Testis (tissue), 3 donors: Measurements from ENCODE around the gene CD164L2. TPM values are rescaled to one million over a fixed set of nuclear protein-coding genes. Genes with fewer than 3 reads are reported as not detected.

Experiments used
- DNase-seq: peaks from one replicate; pipeline ENCODE4 v3.0.0-alpha.2; 2019
- H3K27ac ChIP-seq, 2 donors: fragments of 200-600 bp; sonication (generic); one replicate each; pipeline ENCODE4 v1.5.1; 2019
- H3K27me3 ChIP-seq: fragments of 200-600 bp; sonication (generic); one replicate; pipeline ENCODE4 v1.5.1; 2019
- H3K36me3 ChIP-seq: fragments of 200-600 bp; sonication (generic); one replicate; pipeline ENCODE4 v1.5.1; 2017; ENCODE audit warnings: low read depth; ENCODE audit errors: missing control alignments
- H3K4me1 ChIP-seq: fragments of 200-600 bp; sonication (generic); one replicate; pipeline ENCODE4 v1.5.1; 2019
- H3K4me3 ChIP-seq, 2 donors: fragments of 200-600 bp; sonication (generic); one replicate each; pipeline ENCODE4 v1.5.1; 2017 to 2019
- H3K9me3 ChIP-seq: fragments of 200-600 bp; sonication (generic); one replicate; pipeline ENCODE4 v1.5.1; 2017
- POLR2A ChIP-seq: fragments of 450-650 bp; IDR thresholded peaks from one replicate; pipeline ENCODE4 v1.6.1; 2017; ENCODE audit warnings: antibody characterized with exemption, mild to moderate bottlenecking, moderate library complexity
- WGBS, 2 donors: methylation state at CpG; one replicate each; pipeline ENCODE4 v1.1.5; 2018; 5-methylcytosine and 5-hydroxymethylcytosine counted together
- intact Hi-C: fragments of 100-400 bp; cut with DNase I; formaldehyde crosslinking; loops from one replicate; pipeline ENCODE4 v1.15.1; 2023; ENCODE audit warnings: low total_unique reads
- polyA plus RNA-seq: library from polyadenylated mRNA; stranded (reverse); fragments of 350-450 nt; fragmentation: Illumina TruSeq; extraction: RNeasy Lipid Tissue Mini Kit (QIAGEN cat#74804); gene quantifications from one replicate; pipeline ENCODE4 v1.2.3, GENCODE V29; 2014; ENCODE audit warnings: low read depth, low replicate concordance; ENCODE audit not compliant: insufficient read depth
- total RNA-seq, 2 donors: library from RNA; depleted of rRNA; stranded (reverse); fragments of >200 nt; gene quantifications; one replicate each; pipeline ENCODE4 v1.2.3, GENCODE V29; 2016
- TF ChIP-seq, protein P1 (sequence below), 3 experiments: fragments of 450-650 bp in 2 of 3; fragments of 200-600 bp in 1 of 3; sonication (generic) in 1 of 3; IDR thresholded peaks; one replicate each; pipeline ENCODE4 v1.5.1; 2016 to 2019; ENCODE audit warnings: antibody characterized with exemption in 3 of 3, mild to moderate bottlenecking in 2 of 3, moderate library complexity in 1 of 3

Gene CD164L2
- total and polyA plus RNA-seq, 3 donors from 2014 or later, result 0.24 to 1.5 (median 0.76) TPM

DNA sequence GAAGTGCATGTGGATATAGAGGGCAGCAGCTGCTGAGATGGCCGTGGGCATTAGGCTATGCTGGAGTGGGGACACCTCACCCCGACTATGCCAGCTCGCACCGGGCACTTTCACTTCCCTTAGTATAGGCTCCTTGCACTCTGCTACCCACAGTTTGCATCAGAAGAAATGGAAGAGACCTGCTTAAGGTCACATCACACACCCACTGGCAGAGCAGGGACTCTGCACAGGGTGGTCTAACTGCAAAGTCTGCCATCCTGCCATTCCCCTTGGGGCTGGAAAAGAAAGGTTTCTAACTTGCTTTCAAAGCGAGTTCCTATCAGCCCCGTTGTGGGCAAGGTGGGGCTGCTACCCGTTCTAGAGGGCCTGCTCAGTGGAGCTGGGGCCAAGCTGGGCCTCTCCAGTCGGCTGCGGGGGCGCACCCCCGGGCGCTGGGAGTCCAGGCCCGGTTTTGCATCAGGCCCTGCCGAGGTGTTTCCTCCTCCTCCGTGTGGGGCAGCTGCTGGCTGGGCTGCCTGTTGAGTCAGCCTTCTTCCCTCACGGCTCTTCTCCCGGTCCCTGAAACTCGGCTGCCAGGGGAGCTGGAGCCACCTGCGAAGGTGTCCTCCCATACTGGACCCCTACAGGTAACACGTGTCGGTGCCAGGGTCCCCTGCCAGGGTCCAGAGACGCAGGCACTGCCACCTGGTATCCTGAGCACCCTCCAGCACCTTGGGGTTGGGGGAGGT is 41.4 kb downstream of the CD164L2 start, which contains the start of gene SYTL1:
Gene SYTL1, plus strand, starts transcription at position 498 of the 728 bp plus-strand sequence. CDS start 3,313 bp downstream, outside the sequence.
- H3K9me3 ChIP-seq, result no peaks in the 10 kb centered on the region
- intact Hi-C loops, result no loop called here
- no peaks in the 10 kb centered on the region for H3K27me3 ChIP-seq
- H3K4me3 ChIP-seq, result no peak within 1 kb of the TSS
- H3K36me3 ChIP-seq, result no peaks in the 10 kb centered on the region
- 50 to 63% methylated on average over 16 to 22 of the region's 22 CpGs for WGBS, 2 donors
- DNase-seq, result no peak
- no peak for TF ChIP-seq POLR2A
- TF ChIP-seq, protein P1, sequence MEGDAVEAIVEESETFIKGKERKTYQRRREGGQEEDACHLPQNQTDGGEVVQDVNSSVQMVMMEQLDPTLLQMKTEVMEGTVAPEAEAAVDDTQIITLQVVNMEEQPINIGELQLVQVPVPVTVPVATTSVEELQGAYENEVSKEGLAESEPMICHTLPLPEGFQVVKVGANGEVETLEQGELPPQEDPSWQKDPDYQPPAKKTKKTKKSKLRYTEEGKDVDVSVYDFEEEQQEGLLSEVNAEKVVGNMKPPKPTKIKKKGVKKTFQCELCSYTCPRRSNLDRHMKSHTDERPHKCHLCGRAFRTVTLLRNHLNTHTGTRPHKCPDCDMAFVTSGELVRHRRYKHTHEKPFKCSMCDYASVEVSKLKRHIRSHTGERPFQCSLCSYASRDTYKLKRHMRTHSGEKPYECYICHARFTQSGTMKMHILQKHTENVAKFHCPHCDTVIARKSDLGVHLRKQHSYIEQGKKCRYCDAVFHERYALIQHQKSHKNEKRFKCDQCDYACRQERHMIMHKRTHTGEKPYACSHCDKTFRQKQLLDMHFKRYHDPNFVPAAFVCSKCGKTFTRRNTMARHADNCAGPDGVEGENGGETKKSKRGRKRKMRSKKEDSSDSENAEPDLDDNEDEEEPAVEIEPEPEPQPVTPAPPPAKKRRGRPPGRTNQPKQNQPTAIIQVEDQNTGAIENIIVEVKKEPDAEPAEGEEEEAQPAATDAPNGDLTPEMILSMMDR (IDR thresholded peaks at IDR 0.05), result no peak
- peaks cover 5% of the 10 kb centered on the region for H3K4me1 ChIP-seq
- no peak within 1 kb of the TSS for H3K27ac ChIP-seq

DNA sequence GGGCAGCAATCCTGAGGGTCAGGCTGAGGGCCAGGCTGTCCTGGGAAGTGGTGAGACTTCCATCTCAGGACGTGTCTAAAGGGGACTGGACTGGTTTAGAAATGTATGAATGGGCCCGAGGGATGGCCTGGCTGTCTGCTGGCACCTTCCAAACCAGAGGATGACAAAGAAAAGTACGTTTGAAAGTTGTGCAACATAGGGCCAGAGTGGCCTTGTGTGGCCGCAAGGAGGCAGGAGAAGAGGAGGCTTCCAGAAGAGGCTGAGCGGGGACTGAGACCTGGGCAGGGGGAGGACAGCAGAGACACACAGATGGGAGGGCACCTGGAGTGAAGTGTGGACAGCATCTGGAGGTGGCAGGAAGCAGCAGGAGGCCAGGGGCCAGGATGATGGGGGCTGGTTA is 43.9 kb downstream of the CD164L2 start:
- no peaks in the 10 kb centered on the region for H3K36me3 ChIP-seq

DNA sequence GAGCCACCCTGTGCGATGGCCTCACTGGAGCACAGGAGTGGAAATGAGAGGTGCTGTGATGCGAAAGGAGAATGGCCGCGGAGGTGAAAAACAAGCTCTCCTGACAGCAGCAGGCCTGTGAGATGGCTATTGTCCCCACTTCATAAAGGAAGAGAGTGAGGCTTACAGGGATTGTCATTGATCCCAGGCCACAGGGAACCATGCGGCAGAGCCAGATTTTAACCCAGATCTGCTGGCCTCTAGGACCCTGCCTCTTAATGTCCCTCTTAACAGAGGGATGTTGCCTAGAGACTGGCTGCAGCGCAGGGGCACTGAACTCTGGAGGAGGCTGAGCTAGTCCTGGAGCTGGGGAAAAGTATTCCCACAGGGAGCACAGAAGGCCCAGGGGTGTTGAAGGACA is 44.4 kb downstream of the CD164L2 start:
- H3K27ac ChIP-seq, result no peak overlapping the region
- WGBS, 2 donors, result 84 to 96% methylated on average over 6 of the region's 6 CpGs
- no peak for DNase-seq
- H3K36me3 ChIP-seq, result no peaks in the 10 kb centered on the region
- intact Hi-C loops, result no loop called here
- H3K9me3 ChIP-seq, result no peaks in the 10 kb centered on the region
- TF ChIP-seq POLR2A, result no peak
- TF ChIP-seq, protein P1 (IDR thresholded peaks at IDR 0.05), result no peak
- no peak overlapping the region for H3K4me3 ChIP-seq
- peaks cover 5% of the 10 kb centered on the region for H3K4me1 ChIP-seq
- H3K27me3 ChIP-seq, result no peaks in the 10 kb centered on the region

More for the DNA sequence above, 43.9 kb downstream of the CD164L2 start:
- WGBS, 2 donors, result 66 to 80% methylated on average over 5 of the region's 5 CpGs
- TF ChIP-seq POLR2A, result no peak
- TF ChIP-seq, protein P1 (IDR thresholded peaks at IDR 0.05), result no peak
- H3K4me1 ChIP-seq, result peaks cover 5% of the 10 kb centered on the region
- no peak overlapping the region for H3K27ac ChIP-seq
- no peak overlapping the region for H3K4me3 ChIP-seq
- no peak for DNase-seq
- H3K27me3 ChIP-seq, result no peaks in the 10 kb centered on the region
- H3K9me3 ChIP-seq, result no peaks in the 10 kb centered on the region
- intact Hi-C loops, result no loop called here

DNA sequence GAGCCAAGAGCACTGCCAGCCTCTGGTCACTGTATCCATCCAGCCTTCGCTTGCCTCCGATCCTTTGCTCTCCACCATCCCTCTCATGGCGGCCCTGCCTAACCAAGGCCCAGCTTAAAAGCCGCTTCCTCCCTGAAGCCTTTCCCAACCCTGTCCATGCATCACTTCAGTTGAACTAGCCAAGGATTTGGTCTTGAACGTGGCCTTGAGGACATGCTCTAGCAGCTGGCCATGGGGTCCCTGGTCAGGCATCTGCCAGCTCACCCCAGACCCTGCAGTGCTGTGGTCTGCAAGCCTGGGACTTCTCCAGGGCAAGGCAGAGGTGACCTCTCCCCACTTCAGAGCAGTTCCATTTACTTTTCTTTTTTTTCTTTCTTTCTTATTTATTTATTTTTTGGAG is 46.4 kb downstream of the CD164L2 start:
- no peaks in the 10 kb centered on the region for H3K9me3 ChIP-seq
- WGBS, 2 donors, result 89 to 94% methylated on average over 5 of the region's 5 CpGs
- no peak for DNase-seq
- peaks cover 2% of the 10 kb centered on the region for H3K4me1 ChIP-seq
- intact Hi-C loops, result no loop called here
- no peak overlapping the region for H3K4me3 ChIP-seq
- no peak overlapping the region for H3K27ac ChIP-seq
- no peaks in the 10 kb centered on the region for H3K27me3 ChIP-seq
- H3K36me3 ChIP-seq, result no peaks in the 10 kb centered on the region
- no peak for TF ChIP-seq POLR2A
- TF ChIP-seq, protein P1 (IDR thresholded peaks at IDR 0.05), result no peak
